Prostate gland (tissue), 2 donors: ENCODE data around the gene DRG1.

Experiments used
- CTCF ChIP-seq, 4 experiments: fragments of 200-600 bp in 2 of 4; fragments of 450-650 bp in 2 of 4; sonication (generic) in 2 of 4; IDR thresholded peaks; 1 replicate in 3 of 4; 2 replicates in 1 of 4; pipeline ENCODE4 v1.5.1; 2016 to 2019; ENCODE audit warnings: antibody characterized with exemption in 4 of 4, mild to moderate bottlenecking in 2 of 4, moderate library complexity in 2 of 4
- POLR2A ChIP-seq: fragments of 450-650 bp; IDR thresholded peaks from one replicate; pipeline ENCODE4 v1.6.1; 2016; ENCODE audit warnings: antibody characterized with exemption, mild to moderate bottlenecking
- POLR2AphosphoS5 ChIP-seq: sonication (generic); formaldehyde crosslinking; IDR thresholded peaks from one replicate; pipeline ENCODE4 v1.6.1; 2017; ENCODE audit warnings: antibody characterized with exemption

DNA sequence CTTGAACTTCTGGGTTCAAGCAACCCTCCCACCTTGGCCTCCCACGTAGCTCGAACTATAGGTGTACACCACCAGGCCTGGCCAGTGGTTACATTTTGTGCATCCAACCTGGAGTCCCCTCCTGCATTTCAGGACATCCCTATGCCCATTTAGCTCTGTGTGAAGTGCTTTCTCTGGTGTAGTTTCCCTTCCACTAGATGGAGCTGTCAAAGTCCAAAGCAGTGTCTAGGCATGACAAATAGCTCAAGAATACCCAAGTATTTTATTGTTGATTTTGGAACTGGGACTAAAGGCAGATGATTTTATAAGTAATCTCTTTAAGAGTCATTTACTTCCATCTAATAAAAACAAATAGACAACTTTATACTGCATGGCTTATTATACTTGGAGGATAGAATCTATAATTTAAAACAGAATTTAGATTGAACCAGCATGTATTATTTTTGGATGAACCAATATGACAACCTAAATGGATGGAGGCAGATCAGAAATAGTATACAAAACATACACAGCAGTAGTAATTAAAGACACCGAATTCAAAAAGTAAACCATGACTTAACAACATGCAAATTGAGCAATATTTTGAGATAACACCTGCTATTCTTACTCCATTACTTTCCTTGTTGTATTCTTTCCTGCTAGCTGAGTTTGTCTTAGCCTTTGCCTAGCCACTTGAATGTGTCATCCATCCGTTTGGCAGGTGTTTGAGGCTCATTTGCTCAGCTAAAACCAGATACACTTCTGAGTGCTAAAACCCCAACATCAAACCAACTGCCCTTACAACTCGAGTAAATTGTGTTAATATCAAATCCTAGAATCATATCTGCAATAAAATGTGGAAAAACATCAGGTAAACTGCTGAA lies 52.5 kb downstream of the DRG1 start:
- TF ChIP-seq CTCF (IDR thresholded peaks at IDR 0.05) (peak in 3 of 4 experiments; percentile 33 to 38 (median 38)), POLR2A (no peak), POLR2AphosphoS5 (peak; percentile 38)
